VCaP (cell line): ENCODE results near the gene CDH9.

ENCODE experiments used
- H3K27ac ChIP-seq: fragments of 450-650 bp; 2 replicates; pipeline ENCODE4 v1.5.1; 2017
- TF ChIP-seq, protein P1 (sequence below): fragments of 450-650 bp; conservative IDR thresholded peaks from 2 replicates; pipeline ENCODE4 v1.5.1; 2017; ENCODE audit warnings: mild to moderate bottlenecking, moderate library complexity

The CDH9 gene

DNA sequence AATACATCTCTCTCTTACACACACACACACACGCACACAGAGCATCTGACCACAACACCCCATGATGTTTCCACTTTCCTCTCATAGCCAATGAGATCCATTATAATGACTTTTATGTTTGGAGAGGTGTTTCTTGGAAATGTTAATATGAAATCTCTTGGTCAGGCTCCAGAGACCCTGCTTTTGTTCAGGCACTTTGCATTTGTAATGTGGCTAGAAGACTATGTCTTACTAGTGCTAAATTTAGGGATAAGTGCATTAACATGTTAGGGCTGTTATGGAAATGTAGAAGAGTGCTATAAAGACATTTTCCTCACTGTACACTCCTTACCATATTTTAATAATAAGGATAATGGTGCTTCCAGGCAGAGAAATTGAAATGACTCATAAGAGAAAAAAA is 3.8 kb downstream of the CDH9 start:
- TF ChIP-seq, protein P1, sequence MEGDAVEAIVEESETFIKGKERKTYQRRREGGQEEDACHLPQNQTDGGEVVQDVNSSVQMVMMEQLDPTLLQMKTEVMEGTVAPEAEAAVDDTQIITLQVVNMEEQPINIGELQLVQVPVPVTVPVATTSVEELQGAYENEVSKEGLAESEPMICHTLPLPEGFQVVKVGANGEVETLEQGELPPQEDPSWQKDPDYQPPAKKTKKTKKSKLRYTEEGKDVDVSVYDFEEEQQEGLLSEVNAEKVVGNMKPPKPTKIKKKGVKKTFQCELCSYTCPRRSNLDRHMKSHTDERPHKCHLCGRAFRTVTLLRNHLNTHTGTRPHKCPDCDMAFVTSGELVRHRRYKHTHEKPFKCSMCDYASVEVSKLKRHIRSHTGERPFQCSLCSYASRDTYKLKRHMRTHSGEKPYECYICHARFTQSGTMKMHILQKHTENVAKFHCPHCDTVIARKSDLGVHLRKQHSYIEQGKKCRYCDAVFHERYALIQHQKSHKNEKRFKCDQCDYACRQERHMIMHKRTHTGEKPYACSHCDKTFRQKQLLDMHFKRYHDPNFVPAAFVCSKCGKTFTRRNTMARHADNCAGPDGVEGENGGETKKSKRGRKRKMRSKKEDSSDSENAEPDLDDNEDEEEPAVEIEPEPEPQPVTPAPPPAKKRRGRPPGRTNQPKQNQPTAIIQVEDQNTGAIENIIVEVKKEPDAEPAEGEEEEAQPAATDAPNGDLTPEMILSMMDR, result no peak
- no peak overlapping the region for H3K27ac ChIP-seq

DNA sequence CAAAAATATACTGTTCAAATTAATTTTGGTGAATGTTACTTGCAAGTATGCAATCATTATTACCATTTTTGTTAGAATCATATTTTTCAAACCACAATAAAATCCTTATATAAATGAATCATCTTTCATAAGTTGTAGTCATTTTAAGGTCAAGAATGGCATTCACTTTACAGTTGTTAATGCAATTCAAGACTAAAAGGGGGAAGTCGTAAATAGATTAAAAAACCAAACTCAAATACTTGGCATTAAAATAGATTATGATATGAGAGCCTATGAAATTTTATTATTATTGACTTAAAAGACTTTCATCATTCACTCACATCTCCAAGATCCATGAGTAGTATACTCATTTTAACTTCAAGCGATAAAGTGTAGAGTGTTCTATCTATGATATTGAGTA is 11.6 kb downstream of the CDH9 start:
- TF ChIP-seq, protein P1, result no peak
- H3K27ac ChIP-seq, result no peak overlapping the region

DNA sequence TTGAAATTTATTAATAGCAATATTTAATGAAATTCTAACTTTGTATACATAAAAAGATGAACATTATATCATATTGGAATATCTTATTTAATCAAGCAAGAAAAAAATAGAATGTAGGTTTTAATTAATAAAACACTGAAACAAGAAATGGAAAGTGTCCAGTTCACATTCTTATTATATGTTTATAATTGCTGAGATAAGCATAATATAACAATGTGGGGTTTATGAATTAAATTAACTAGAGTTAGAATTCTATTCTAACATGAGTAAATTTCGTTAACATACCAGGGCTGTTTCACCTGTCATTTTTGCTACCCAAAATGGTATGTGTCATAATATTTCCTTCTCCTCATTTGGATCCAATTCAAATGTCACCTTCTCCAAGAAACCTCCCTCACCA is 12.3 kb downstream of the CDH9 start:
- TF ChIP-seq, protein P1, result no peak
- no peak overlapping the region for H3K27ac ChIP-seq

DNA sequence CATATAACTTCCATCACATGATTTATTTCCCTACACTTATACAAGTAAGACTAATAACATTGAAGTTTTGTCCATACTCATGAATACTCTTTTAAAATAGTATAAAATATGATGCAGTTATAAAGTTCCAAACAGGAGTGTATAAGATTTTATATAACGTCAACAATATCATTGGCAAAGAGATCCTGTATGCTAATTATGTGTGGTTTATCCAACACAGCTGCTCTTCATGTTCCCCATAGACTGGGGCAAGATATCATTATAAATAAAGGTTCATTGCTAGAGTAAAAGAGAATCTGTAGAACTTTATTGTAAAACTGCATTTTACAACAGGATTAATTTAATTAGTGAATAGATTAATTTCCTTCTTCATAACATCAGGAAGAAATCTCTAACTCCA is 16.9 kb downstream of the CDH9 start:
- TF ChIP-seq, protein P1, result no peak
- H3K27ac ChIP-seq, result no peak overlapping the region

DNA sequence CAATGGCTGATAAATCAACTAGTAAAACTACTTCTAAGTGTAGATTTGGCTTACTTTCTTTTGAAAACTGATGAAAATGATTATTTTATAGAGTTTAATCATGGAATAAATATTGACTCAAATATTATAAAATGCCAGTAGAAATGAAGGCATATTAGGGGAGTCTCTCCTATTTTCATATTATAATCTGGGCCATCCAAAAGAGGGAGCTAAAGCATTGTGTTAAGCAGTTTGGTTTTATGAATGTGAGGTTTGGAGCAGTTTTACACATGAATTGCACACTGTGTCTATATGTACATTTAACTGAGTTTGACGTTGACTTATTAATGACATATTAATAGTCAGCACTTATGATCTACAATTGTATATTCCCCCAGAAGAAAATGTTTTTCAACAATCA is 17.4 kb downstream of the CDH9 start:
- TF ChIP-seq, protein P1, result no peak
- H3K27ac ChIP-seq, result no peak overlapping the region

DNA sequence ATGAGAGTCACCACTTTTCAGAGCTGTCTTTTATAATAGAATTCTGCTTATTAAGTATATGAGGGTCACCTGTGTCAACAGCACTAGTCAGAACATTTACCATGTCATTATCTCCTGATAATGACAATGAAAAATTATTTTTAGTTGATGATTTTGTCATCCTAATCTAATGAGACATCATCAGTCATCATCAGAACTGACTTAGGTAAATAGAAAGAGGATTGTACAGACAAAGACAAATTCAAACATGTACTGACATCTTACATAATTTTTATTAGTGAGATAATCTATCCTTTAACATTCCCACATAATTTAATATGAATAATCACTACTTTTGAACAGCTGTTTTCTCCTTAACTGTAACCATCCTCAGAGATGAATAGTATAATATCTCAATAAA is 22.6 kb downstream of the CDH9 start:
- no peak overlapping the region for H3K27ac ChIP-seq
- TF ChIP-seq, protein P1, result no peak

DNA sequence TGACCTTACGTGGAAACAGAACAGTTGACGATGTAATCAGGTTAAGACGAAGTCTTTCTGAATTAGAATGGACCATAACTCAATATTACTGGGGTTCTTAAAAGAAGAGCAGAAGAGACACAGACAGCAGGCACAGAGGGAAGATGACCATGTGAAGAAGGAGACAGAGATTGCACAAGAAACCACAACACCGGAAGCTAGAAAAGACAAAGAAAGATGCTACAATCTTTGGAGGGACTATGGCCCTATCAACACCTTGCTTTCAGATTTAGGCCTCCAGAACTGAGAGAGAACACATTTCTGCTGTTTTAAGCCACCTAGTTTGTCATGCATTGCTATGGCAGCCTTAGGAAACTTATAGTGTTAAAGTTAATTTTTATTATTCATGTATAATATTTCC is 27.1 kb downstream of the CDH9 start:
- TF ChIP-seq, protein P1, result no peak
- H3K27ac ChIP-seq, result no peak overlapping the region

DNA sequence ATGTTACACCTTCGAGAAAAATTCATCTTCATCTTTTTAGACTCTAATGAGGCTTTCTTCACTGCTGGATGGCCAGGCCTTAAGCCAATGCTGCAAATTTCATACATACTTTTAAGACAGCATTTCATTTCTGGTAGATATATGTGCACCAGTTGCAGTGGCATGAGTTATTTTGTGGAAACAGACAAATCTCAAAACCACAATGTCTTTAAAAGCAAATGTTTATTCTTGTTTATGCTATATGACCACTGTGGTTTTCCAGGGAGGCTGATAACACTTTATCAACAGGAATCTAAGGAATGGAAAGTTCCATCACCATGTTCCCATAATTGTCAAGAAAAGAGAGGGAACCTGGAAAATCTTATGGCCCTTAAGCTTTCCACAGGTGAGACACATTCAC is 27.7 kb downstream of the CDH9 start:
- TF ChIP-seq, protein P1, result no peak

More for the DNA sequence above, 27.7 kb downstream of the CDH9 start:
- no peak overlapping the region for H3K27ac ChIP-seq
